ENCODE data around the gene PPT1.

PPT1 gene

DNA sequence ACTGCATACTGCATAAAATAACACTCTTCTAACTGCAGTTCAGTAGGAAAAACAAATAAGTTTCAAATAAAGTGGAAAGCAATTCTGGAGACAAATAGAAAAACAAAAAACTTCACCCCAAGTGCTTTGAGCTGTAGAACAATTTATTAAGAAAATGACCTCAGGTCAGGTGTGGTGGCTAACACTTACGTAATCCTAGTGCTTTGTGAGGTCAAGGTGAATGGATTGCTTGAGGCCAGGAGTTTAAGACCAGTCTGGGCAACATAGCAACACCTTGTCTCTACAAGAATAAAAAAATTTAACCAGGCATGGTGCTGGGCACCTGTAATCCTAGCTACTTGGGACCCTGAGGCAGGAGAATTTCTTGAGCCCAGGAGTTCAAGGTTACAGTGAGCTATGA lies 5.0 kb upstream of the PPT1 start:
- H3K27me3 ChIP-seq (ENCODE audit: control insufficient read depth in 3 of 3, insufficient read depth in 3 of 3, low read depth in 1 of 3, low read length in 3 of 3): no peaks in the 10 kb centered on the region
- no peak overlapping the region for H2AFZ ChIP-seq (ENCODE audit: low read length)
- H3K4me1 ChIP-seq (ENCODE audit: control insufficient read depth in 2 of 2, insufficient read depth in 1 of 2, low read depth in 1 of 2, low read length in 2 of 2): peaks cover 2 to 3% of the 10 kb centered on the region in 2 donors
- H3K18ac ChIP-seq (ENCODE audit: low read length): no peak overlapping the region
- H3K4ac ChIP-seq (ENCODE audit: low read length): no peak overlapping the region
- no peak overlapping the region for H3K14ac ChIP-seq (ENCODE audit: low read length)
- no peak overlapping the region for H3K4me2 ChIP-seq (ENCODE audit: insufficient read depth, low read length, poor library complexity, severe bottlenecking)
- H3K4me3 ChIP-seq (ENCODE audit: low read length in 2 of 2): no peak overlapping the region
- peaks cover 0 to 5% of the 10 kb centered on the region in 2 donors for H3K9me3 ChIP-seq (replicated peaks in 1 of 2; ENCODE audit: control insufficient read depth in 2 of 2, insufficient read depth in 1 of 2, low read depth in 1 of 2, low read length in 2 of 2)
- H2BK12ac ChIP-seq (ENCODE audit: low read length): no peak overlapping the region
- H3K27ac ChIP-seq (replicated peaks; ENCODE audit: low read length): no peak overlapping the region
- H2BK120ac ChIP-seq (ENCODE audit: low read depth, low read length): no peak overlapping the region
- no peak overlapping the region for H2BK5ac ChIP-seq (ENCODE audit: low read length)
- no CpG with 5 or more reads among the region's 1 CpG for WGBS, 2 donors (ENCODE audit: extremely low coverage in 2 of 2, insufficient read length in 2 of 2, insufficient replicate concordance in 1 of 2)
- no peaks in the 10 kb centered on the region for H3K79me1 ChIP-seq (ENCODE audit: low read depth, low read length)
- no peak for DNase-seq (ENCODE audit: low spot score)
- no peaks in the 10 kb centered on the region for H3K36me3 ChIP-seq (replicated peaks in 1 of 2; ENCODE audit: control insufficient read depth in 2 of 2, insufficient read depth in 2 of 2, low read length in 2 of 2)
- H4K91ac ChIP-seq (ENCODE audit: low read depth, low read length, poor library complexity): no peak overlapping the region
- H2AK5ac ChIP-seq (ENCODE audit: low read depth, low read length): no peak overlapping the region
- no peak overlapping the region for H2BK15ac ChIP-seq (ENCODE audit: low read length)
- H3K23ac ChIP-seq (ENCODE audit: low read depth, low read length, poor library complexity): no peak overlapping the region
- no peak overlapping the region for H3K9ac ChIP-seq (ENCODE audit: low read depth, low read length, poor library complexity)
- no peak overlapping the region for H4K8ac ChIP-seq (ENCODE audit: low read depth, low read length)

DNA sequence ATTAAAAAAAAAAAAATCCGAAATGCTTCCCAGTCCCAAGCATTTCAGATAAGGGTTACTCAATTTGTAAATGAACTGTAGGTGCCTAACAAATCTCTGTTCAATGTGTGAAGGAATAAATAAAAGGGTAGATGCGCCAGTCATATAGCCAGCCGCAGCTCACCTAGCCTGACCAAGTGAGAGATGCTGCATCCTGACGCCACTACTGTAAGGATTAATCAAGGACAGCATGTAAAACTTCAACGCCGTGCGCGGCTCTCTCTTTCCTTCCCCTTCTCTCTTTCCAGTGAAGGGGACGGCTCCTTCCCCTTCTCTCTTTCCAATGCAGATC lies 441 bp downstream of the PPT1 start:
- no peak for DNase-seq (ENCODE audit: low spot score)
- Histone ChIP-seq H2AK5ac (ENCODE audit: low read depth, low read length) (no peak overlapping the region), H3K4me2 (ENCODE audit: insufficient read depth, low read length, poor library complexity, severe bottlenecking) (peak overlapping the region; percentile 75), H3K9me3 (replicated peaks in 1 of 2; ENCODE audit: control insufficient read depth in 2 of 2, insufficient read depth in 1 of 2, low read depth in 1 of 2, low read length in 2 of 2) (no peaks in the 10 kb centered on the region), H2BK15ac (ENCODE audit: low read length) (no peak overlapping the region), H3K23ac (ENCODE audit: low read depth, low read length, poor library complexity) (no peak overlapping the region), H3K14ac (ENCODE audit: low read length) (no peak overlapping the region), H3K27ac (replicated peaks; ENCODE audit: low read length) (no peak overlapping the region), H3K4me1 (ENCODE audit: control insufficient read depth in 2 of 2, insufficient read depth in 1 of 2, low read depth in 1 of 2, low read length in 2 of 2) (peaks cover 6 to 8% of the 10 kb centered on the region in 2 donors), H4K91ac (ENCODE audit: low read depth, low read length, poor library complexity) (no peak overlapping the region), H2BK12ac (ENCODE audit: low read length) (no peak overlapping the region), H3K4me3 (ENCODE audit: low read length in 2 of 2) (peak overlapping the region; percentile 85 to 91), H3K18ac (ENCODE audit: low read length) (peak overlapping the region; percentile 49), H3K4ac (ENCODE audit: low read length) (no peak overlapping the region), H3K79me1 (ENCODE audit: low read depth, low read length) (no peaks in the 10 kb centered on the region), H4K8ac (ENCODE audit: low read depth, low read length) (no peak overlapping the region), H3K27me3 (ENCODE audit: control insufficient read depth in 3 of 3, insufficient read depth in 3 of 3, low read depth in 1 of 3, low read length in 3 of 3) (no peaks in the 10 kb centered on the region), H2BK120ac (ENCODE audit: low read depth, low read length) (no peak overlapping the region), H2BK5ac (ENCODE audit: low read length) (no peak overlapping the region), H2AFZ (ENCODE audit: low read length) (peak overlapping the region; percentile 97), H3K36me3 (replicated peaks in 1 of 2; ENCODE audit: control insufficient read depth in 2 of 2, insufficient read depth in 2 of 2, low read length in 2 of 2) (peaks cover 3 to 29% of the 10 kb centered on the region in 2 donors), H3K9ac (ENCODE audit: low read depth, low read length, poor library complexity) (peak overlapping the region; percentile 64)
- WGBS, 2 donors (ENCODE audit: extremely low coverage in 2 of 2, insufficient read length in 2 of 2, insufficient replicate concordance in 1 of 2): no CpG with 5 or more reads among the region's 9 CpGs

- no peak overlapping the region for H3K18ac ChIP-seq (ENCODE audit: low read length)
These were observed 1.2 kb downstream of the PPT1 start for GRCh38 chr1:40095806-40096205.

GRCh38 chr1:40094466-40095110 lies 2.5 kb downstream of the PPT1 start:
- DNase-seq (ENCODE audit: low spot score): no peak
- Histone ChIP-seq H4K91ac (ENCODE audit: low read depth, low read length, poor library complexity) (no peak overlapping the region), H3K27me3 (ENCODE audit: control insufficient read depth in 3 of 3, insufficient read depth in 3 of 3, low read depth in 1 of 3, low read length in 3 of 3) (no peaks in the 10 kb centered on the region), H3K79me1 (ENCODE audit: low read depth, low read length) (no peaks in the 10 kb centered on the region), H3K18ac (ENCODE audit: low read length) (no peak overlapping the region), H2BK5ac (ENCODE audit: low read length) (no peak overlapping the region), H3K4me1 (ENCODE audit: control insufficient read depth in 2 of 2, insufficient read depth in 1 of 2, low read depth in 1 of 2, low read length in 2 of 2) (peaks cover 6 to 8% of the 10 kb centered on the region in 2 donors), H2BK120ac (ENCODE audit: low read depth, low read length) (no peak overlapping the region), H3K4ac (ENCODE audit: low read length) (no peak overlapping the region), H3K27ac (replicated peaks; ENCODE audit: low read length) (no peak overlapping the region), H3K9me3 (replicated peaks in 1 of 2; ENCODE audit: control insufficient read depth in 2 of 2, insufficient read depth in 1 of 2, low read depth in 1 of 2, low read length in 2 of 2) (no peaks in the 10 kb centered on the region), H3K23ac (ENCODE audit: low read depth, low read length, poor library complexity) (no peak overlapping the region), H2AK5ac (ENCODE audit: low read depth, low read length) (no peak overlapping the region), H3K36me3 (replicated peaks in 1 of 2; ENCODE audit: control insufficient read depth in 2 of 2, insufficient read depth in 2 of 2, low read length in 2 of 2) (peaks cover 9 to 48% of the 10 kb centered on the region in 2 donors), H3K9ac (ENCODE audit: low read depth, low read length, poor library complexity) (no peak overlapping the region), H3K4me3 (ENCODE audit: low read length in 2 of 2) (no peak overlapping the region), H2AFZ (ENCODE audit: low read length) (no peak overlapping the region), H3K4me2 (ENCODE audit: insufficient read depth, low read length, poor library complexity, severe bottlenecking) (no peak overlapping the region), H3K14ac (ENCODE audit: low read length) (no peak overlapping the region), H2BK15ac (ENCODE audit: low read length) (no peak overlapping the region), H4K8ac (ENCODE audit: low read depth, low read length) (no peak overlapping the region), H2BK12ac (ENCODE audit: low read length) (no peak overlapping the region)
- no CpG with 5 or more reads among the region's 4 CpGs for WGBS, 2 donors (ENCODE audit: extremely low coverage in 2 of 2, insufficient read length in 2 of 2, insufficient replicate concordance in 1 of 2)

More at GRCh38 chr1:40095806-40096205, 1.2 kb downstream of the PPT1 start:
- H3K4me1 ChIP-seq (ENCODE audit: control insufficient read depth in 2 of 2, insufficient read depth in 1 of 2, low read depth in 1 of 2, low read length in 2 of 2): peaks cover 6 to 8% of the 10 kb centered on the region in 2 donors
- H3K27ac ChIP-seq (replicated peaks; ENCODE audit: low read length): no peak overlapping the region
- H4K91ac ChIP-seq (ENCODE audit: low read depth, low read length, poor library complexity): no peak overlapping the region
- no peak overlapping the region for H2AFZ ChIP-seq (ENCODE audit: low read length)
- no peak overlapping the region for H3K4ac ChIP-seq (ENCODE audit: low read length)
- no peak overlapping the region for H2BK5ac ChIP-seq (ENCODE audit: low read length)
- no peak overlapping the region for H3K23ac ChIP-seq (ENCODE audit: low read depth, low read length, poor library complexity)
- H2AK5ac ChIP-seq (ENCODE audit: low read depth, low read length): no peak overlapping the region
- H3K9ac ChIP-seq (ENCODE audit: low read depth, low read length, poor library complexity): no peak overlapping the region
- H3K14ac ChIP-seq (ENCODE audit: low read length): no peak overlapping the region
- no peak for DNase-seq (ENCODE audit: low spot score)
- no peak overlapping the region for H2BK120ac ChIP-seq (ENCODE audit: low read depth, low read length)
- no CpG with 5 or more reads among the region's 3 CpGs for WGBS, 2 donors (ENCODE audit: extremely low coverage in 2 of 2, insufficient read length in 2 of 2, insufficient replicate concordance in 1 of 2)
- H3K4me3 ChIP-seq (ENCODE audit: low read length in 2 of 2): no peak overlapping the region
- H3K79me1 ChIP-seq (ENCODE audit: low read depth, low read length): no peaks in the 10 kb centered on the region
- H3K9me3 ChIP-seq (replicated peaks in 1 of 2; ENCODE audit: control insufficient read depth in 2 of 2, insufficient read depth in 1 of 2, low read depth in 1 of 2, low read length in 2 of 2): no peaks in the 10 kb centered on the region
- H3K27me3 ChIP-seq (ENCODE audit: control insufficient read depth in 3 of 3, insufficient read depth in 3 of 3, low read depth in 1 of 3, low read length in 3 of 3): no peaks in the 10 kb centered on the region
- H3K36me3 ChIP-seq (replicated peaks in 1 of 2; ENCODE audit: control insufficient read depth in 2 of 2, insufficient read depth in 2 of 2, low read length in 2 of 2): peaks cover 5 to 36% of the 10 kb centered on the region in 2 donors
- no peak overlapping the region for H3K4me2 ChIP-seq (ENCODE audit: insufficient read depth, low read length, poor library complexity, severe bottlenecking)
- no peak overlapping the region for H2BK15ac ChIP-seq (ENCODE audit: low read length)
- no peak overlapping the region for H2BK12ac ChIP-seq (ENCODE audit: low read length)
- no peak overlapping the region for H4K8ac ChIP-seq (ENCODE audit: low read depth, low read length)
